Bronchial epithelial cell (primary cell): ENCODE measurements around the gene GJD3. TPM values are rescaled to one million over a fixed set of nuclear protein-coding genes. Genes with fewer than 3 reads are reported as not detected.

Experiments
- DNase-seq: peaks from one replicate; pipeline ENCODE4 v3.0.0-alpha.2; 2010; ENCODE audit warnings: low read depth
- FAIRE-seq: peaks from 2 replicates; lab custom pipeline; 2011; peaks lifted over from hg19 to GRCh38; lab: Jason Lieb, UNC
- H3K27me3 ChIP-seq: 2 replicates; pipeline ENCODE4 v1.5.1; 2011; ENCODE audit warnings: low read length; ENCODE audit not compliant: control insufficient read depth, insufficient read depth
- H3K36me3 ChIP-seq: 2 replicates; pipeline ENCODE4 v1.5.1; 2011; ENCODE audit warnings: low read length; ENCODE audit not compliant: control insufficient read depth, insufficient read depth
- H3K4me3 ChIP-seq: 2 replicates; pipeline ENCODE4 v1.5.1; 2011; ENCODE audit warnings: mild to moderate bottlenecking, low read depth, low read length, control low read depth
- total RNA-seq: library from RNA; depleted of rRNA; stranded (reverse); fragments of >200 nt; gene quantifications from 2 replicates; pipeline ENCODE4 v1.2.1, GENCODE V29; 2014
- TF ChIP-seq, protein P1 (sequence below): IDR thresholded peaks from 2 replicates; pipeline ENCODE4 v1.5.1; 2011; ENCODE audit warnings: mild to moderate bottlenecking, moderate library complexity, low read length, control low read depth, inconsistent platforms; ENCODE audit not compliant: insufficient read depth, severe bottlenecking

GJD3 gene
- total RNA-seq, 1 donor from 2014 or later, result 0.53 TPM

DNA sequence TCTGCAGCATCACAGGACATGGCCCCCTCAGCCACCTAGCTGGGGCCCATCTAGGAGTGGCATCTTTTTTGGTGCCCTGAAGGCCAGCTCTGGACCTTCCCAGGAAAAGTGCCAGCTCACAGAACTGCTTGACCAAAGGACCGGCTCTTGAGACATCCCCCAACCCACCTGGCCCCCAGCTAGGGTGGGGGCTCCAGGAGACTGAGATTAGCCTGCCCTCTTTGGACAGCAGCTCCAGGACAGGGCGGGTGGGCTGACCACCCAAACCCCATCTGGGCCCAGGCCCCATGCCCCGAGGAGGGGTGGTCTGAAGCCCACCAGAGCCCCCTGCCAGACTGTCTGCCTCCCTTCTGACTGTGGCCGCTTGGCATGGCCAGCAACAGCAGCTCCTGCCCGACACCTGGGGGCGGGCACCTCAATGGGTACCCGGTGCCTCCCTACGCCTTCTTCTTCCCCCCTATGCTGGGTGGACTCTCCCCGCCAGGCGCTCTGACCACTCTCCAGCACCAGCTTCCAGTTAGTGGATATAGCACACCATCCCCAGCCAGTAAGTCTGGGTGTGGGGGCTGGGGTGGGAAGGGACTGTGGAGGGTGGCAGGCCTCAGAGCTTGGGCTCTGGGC lies 33.6 kb downstream of the GJD3 start:
- H3K36me3 ChIP-seq, result peaks cover 10% of the 10 kb centered on the region

DNA sequence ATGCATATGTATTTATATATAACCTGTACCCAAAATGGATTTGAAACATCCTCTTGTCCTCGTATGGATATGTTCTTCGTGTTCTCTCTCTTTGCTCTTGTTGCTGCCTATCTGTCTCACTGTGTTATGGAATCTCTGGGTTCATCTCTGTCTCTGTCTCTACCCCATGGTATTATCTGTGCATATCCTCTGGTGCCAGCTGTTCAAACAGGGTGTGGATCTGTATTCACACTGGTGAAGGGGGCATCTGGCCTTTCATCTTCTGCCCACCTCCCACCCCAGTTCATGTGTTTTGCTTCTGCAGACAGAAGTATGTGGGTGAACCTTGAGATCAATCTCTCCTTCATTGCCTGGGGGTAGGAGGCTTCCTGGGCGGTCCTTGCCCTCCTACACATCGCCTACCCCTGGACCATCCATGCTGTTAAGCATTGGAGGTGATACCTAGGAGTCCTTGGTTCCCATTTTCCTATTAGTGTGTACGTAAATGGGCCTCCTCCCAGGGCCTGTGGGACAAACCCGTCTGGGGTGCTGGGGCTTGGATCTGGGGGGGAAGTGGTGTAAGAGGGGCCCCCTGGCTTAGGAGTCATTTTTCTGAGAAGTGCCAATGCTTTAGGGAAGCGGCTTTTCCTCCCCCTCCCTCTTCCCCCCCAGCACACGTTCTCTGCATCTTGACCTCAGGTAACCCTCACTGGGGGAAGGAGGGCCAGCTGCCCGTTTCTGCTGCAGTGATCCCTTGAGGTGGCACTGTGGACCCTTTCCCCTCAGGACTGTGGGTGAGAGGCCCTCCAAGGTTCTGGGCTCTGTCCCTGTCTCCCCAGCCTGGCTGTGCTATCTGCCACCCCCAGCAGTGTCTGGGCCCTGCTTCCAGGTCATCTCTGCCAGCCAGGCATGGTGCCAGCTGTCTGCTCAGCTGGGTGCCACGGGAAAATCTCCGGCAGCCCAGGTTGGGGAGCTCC lies 34.4 kb downstream of the GJD3 start:
- Histone ChIP-seq H3K27me3 (no peaks in the 10 kb centered on the region), H3K4me3 (no peak overlapping the region), H3K36me3 (peaks cover 10% of the 10 kb centered on the region)
- FAIRE-seq (no peak), DNase-seq (no peak)
- TF ChIP-seq, protein P1, sequence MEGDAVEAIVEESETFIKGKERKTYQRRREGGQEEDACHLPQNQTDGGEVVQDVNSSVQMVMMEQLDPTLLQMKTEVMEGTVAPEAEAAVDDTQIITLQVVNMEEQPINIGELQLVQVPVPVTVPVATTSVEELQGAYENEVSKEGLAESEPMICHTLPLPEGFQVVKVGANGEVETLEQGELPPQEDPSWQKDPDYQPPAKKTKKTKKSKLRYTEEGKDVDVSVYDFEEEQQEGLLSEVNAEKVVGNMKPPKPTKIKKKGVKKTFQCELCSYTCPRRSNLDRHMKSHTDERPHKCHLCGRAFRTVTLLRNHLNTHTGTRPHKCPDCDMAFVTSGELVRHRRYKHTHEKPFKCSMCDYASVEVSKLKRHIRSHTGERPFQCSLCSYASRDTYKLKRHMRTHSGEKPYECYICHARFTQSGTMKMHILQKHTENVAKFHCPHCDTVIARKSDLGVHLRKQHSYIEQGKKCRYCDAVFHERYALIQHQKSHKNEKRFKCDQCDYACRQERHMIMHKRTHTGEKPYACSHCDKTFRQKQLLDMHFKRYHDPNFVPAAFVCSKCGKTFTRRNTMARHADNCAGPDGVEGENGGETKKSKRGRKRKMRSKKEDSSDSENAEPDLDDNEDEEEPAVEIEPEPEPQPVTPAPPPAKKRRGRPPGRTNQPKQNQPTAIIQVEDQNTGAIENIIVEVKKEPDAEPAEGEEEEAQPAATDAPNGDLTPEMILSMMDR, result no peak

More for the DNA sequence above, 33.6 kb downstream of the GJD3 start:
- FAIRE-seq, result no peak
- Histone ChIP-seq H3K4me3 (no peak overlapping the region), H3K27me3 (no peaks in the 10 kb centered on the region)
- no peak for DNase-seq
- TF ChIP-seq, protein P1, result no peak

DNA sequence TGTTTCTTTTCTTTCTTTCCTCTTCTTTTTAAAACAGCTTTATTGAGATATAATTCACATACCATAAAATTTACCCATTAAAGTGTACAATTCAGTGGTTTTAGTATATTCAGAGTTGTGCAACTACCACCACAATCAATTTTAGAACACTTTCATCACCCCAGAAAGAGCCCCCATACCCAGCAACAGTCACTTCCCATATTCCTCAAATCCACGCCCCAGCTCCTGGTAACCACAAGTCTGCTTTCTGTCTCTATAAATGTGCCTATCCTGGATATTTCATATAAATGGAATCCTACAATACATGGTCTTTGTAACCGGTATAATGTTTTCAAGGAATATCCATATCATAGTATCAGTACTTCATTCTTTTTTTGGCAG lies 36.2 kb downstream of the GJD3 start:
- no peak for FAIRE-seq
- no peak overlapping the region for H3K4me3 ChIP-seq
- H3K36me3 ChIP-seq, result peaks cover 10% of the 10 kb centered on the region
- DNase-seq, result no peak
- H3K27me3 ChIP-seq, result no peaks in the 10 kb centered on the region
- TF ChIP-seq, protein P1, result no peak

DNA sequence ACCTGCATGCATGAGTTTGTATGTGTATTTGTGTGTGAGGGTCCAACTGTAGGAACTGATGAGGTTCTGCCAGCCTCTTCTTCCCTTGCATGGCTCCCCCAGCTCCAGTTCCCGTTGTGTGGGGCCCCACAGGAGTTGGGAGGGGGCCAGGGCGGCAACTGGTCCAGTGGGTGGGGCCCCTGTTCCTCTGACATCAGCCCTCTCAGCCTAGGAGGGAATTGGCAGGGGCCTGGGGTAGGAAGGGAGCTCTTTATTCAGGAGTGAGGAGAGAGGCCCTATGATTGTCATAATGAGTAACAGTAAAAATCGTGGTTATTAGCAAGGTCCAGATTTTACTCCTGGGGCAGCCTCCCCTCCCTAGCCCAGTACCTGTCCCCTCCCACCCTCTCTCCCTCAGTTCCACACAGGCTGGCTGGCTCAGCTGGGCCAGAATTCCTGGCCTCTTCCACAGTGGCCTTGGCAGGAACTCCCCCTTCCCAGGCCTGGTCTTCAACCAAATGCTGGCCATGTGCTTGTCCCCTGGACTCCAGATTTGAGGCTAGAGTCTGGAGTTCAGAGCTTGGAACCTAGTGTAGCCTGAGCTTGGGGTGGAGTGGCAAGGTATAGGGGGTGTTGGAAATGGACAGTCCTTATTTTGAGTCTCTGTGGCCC lies 36.7 kb downstream of the GJD3 start:
- no peaks in the 10 kb centered on the region for H3K27me3 ChIP-seq
- TF ChIP-seq, protein P1, result no peak
- no peak overlapping the region for H3K4me3 ChIP-seq
- FAIRE-seq, result no peak
- DNase-seq, result no peak
- H3K36me3 ChIP-seq, result peaks cover 10% of the 10 kb centered on the region

DNA sequence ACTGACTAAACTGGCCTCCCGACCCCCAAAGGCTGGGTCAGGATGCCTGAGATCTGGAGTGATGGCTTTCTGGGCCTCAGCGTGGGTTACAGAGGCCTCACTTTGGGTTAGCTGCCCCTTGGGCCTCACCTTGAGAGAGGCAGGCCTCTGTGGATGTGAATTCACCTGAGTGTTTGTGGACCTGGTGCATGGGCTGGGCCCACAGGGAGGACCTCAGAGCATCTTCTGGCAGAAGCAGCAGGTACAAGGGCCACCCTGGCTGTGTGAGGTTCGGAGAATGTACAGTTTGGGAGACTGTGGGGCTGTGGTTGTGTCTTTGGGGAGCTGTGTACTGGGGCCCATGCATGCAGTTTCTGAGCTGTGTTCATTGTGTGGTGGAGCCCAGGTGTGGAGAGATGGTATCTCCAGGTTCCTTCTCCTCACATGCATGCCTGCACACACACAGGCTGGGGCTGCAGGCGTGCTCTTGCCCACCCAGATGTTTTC lies 37.2 kb downstream of the GJD3 start:
- no peak overlapping the region for H3K4me3 ChIP-seq
- DNase-seq (no peak), FAIRE-seq (no peak)
- H3K36me3 ChIP-seq, result peaks cover 10% of the 10 kb centered on the region
- H3K27me3 ChIP-seq, result no peaks in the 10 kb centered on the region
- TF ChIP-seq, protein P1, result no peak
